ENCODE measurements around the gene RSF1.

RSF1 gene

GRCh38 chr11:77732143-77732542 lies 88.4 kb downstream of the RSF1 start:
- H3K4me3 ChIP-seq (replicated peaks; ENCODE audit: low read depth, low read length), result no peak overlapping the region
- TF ChIP-seq CTCF (IDR thresholded peaks at IDR 0.05; ENCODE audit: low read length, missing control alignments), result no peak
- no peak for DNase-seq (ENCODE audit: low read depth)

- DNase-seq (ENCODE audit: low read depth), result no peak
These were observed 89.7 kb downstream of the RSF1 start for GRCh38 chr11:77730789-77731188.

GRCh38 chr11:77729063-77729462 lies 91.5 kb downstream of the RSF1 start:
- H3K4me3 ChIP-seq (replicated peaks; ENCODE audit: low read depth, low read length), result no peak overlapping the region
- DNase-seq (ENCODE audit: low read depth), result no peak
- TF ChIP-seq CTCF (IDR thresholded peaks at IDR 0.05; ENCODE audit: low read length, missing control alignments), result no peak

More at GRCh38 chr11:77730789-77731188, 89.7 kb downstream of the RSF1 start:
- no peak for TF ChIP-seq CTCF (IDR thresholded peaks at IDR 0.05; ENCODE audit: low read length, missing control alignments)
- no peak overlapping the region for H3K4me3 ChIP-seq (replicated peaks; ENCODE audit: low read depth, low read length)

GRCh38 chr11:77728203-77728786 lies 92.2 kb downstream of the RSF1 start:
- H3K4me3 ChIP-seq (replicated peaks; ENCODE audit: low read depth, low read length), result no peak overlapping the region
- no peak for TF ChIP-seq CTCF (IDR thresholded peaks at IDR 0.05; ENCODE audit: low read length, missing control alignments)
- no peak for DNase-seq (ENCODE audit: low read depth)

- no peak overlapping the region for H3K4me3 ChIP-seq (replicated peaks; ENCODE audit: low read depth, low read length)
- TF ChIP-seq CTCF (IDR thresholded peaks at IDR 0.05; ENCODE audit: low read length, missing control alignments), result no peak
- DNase-seq (ENCODE audit: low read depth), result no peak
These were observed 94.0 kb downstream of the RSF1 start for GRCh38 chr11:77726524-77726923.

GRCh38 chr11:77725433-77725832 lies 95.1 kb downstream of the RSF1 start:
- no peak for TF ChIP-seq CTCF (IDR thresholded peaks at IDR 0.05; ENCODE audit: low read length, missing control alignments)
- no peak for DNase-seq (ENCODE audit: low read depth)
- no peak overlapping the region for H3K4me3 ChIP-seq (replicated peaks; ENCODE audit: low read depth, low read length)

- no peak for DNase-seq (ENCODE audit: low read depth)
- H3K4me3 ChIP-seq (replicated peaks; ENCODE audit: low read depth, low read length), result no peak overlapping the region
- no peak for TF ChIP-seq CTCF (IDR thresholded peaks at IDR 0.05; ENCODE audit: low read length, missing control alignments)
These were observed 95.9 kb downstream of the RSF1 start for GRCh38 chr11:77724636-77725035.
